Activated CD4-positive, CD25-positive, alpha-beta regulatory T cell treated with anti-CD3 and anti-CD28 coated beads, Interleukin-2, amount 50 U/mL, for 16 hours (primary cell): ENCODE data around the gene LRRFIP2.

Experiments
- DNase-seq: peaks from one replicate; pipeline ENCODE4 v3.0.0-alpha.2; 2020; ENCODE audit warnings: low read depth, low spot score

LRRFIP2 gene

DNA sequence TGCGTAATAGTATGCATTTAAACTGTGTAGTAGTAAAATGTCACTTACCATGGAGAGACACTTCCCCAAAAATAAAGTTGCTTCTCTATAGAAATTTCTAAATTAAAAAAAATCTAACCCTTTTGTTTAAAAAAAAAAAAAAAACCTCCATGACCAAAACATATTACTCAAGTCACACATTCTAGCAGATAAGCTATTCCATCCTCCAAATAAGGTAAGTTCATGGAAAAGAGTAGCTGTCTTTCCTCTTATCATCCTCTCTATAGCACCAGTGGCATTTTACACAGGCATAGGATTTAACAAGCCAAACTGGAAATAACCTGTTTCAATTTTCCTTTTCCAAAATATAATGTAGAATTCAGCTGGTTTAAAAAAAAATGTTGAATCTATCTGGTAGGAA lies 57.4 kb downstream of the LRRFIP2 start:
- no peak for DNase-seq

DNA sequence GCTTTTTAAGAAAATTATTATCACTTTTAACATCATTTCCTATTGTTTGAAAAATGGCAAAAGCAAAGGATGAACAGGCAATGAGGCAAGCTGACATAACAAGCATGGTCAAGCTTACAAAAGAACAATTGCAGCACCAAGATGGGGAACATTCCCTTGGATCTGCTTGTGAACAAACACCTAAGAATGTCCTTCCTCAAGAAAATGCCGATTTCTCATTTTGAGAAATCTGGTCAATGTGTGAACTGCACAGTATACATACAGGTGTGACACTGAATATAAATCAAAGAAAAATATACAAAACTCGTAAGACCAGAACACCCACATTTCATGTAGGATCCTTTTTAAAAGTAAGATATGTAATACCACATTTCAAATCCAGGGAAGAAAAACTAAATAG lies 58.9 kb downstream of the LRRFIP2 start:
- no peak for DNase-seq

DNA sequence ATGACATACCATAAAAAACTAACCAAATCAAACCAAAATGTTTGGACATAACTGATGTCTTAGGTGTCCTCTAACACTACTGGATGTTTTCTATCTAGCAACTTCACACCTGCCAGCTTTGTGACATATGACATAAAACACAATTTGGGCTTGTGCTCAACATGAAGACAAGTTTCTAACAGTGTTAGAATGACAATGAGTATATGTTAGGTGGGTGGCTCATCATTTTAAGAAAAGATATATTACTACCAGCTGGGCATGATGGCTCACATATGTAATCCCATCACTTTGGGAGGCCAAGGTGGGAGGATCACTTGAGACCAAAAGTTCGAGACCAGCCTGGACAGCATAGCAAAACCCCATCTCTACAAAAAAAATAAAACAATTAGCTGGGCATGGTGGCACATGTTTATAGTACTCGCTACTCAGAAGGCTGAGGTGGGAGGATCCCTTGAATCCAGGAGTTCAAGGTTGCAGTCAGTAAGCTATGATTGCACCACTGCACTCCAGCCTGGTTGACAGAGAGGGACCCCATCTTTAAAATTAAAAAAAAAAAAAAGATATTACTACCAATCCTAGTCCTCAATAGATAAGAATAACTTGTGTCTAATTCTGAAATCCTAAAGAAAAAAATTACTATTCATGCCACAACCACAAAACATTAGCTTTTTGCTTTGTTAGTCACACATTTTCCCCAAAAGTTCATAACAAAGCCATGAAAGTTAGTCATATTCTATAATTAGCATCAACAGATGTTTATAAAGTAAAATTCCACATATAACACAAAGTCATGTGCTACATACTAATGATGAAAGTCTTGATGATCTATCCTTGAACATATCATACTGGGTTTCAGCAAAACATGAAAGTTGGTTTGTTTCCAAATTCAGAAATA lies 59.9 kb downstream of the LRRFIP2 start:
- no peak for DNase-seq

DNA sequence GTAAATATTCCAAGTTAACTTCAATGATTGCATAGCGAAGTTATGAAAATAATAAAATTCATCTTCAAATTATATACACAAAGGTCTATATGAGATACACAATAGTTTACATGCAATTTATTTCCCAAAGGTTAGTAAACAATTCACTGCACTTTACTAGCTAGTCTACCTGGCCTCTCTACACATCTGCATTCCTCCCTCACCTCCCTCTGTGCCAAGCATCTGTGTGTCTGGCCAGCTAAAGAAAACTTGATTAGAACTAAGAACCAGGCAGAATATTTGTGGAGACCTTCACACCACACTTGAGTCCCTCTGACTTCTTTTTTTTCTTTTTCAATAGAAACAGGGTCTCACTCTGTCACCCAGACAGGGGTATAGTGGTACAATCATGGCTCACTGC lies 61.4 kb downstream of the LRRFIP2 start:
- no peak for DNase-seq

DNA sequence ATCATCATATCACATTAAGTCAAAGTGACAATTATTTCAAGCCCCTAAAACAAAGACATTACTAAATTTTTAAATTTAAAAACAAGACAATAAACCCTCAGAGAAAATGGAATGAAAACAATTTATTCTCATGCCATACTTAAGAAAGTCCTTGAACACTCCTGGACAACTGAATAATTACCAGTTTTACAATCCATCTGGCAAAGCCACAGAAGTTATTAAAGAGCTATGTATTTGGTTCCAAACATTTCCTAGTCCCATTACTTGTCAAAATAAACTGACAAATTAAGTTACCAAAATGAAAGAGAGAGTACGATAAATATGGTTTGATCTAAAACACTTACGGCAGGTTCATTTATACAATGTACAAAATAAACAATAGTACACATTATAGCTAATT lies 63.2 kb downstream of the LRRFIP2 start:
- DNase-seq, result no peak

DNA sequence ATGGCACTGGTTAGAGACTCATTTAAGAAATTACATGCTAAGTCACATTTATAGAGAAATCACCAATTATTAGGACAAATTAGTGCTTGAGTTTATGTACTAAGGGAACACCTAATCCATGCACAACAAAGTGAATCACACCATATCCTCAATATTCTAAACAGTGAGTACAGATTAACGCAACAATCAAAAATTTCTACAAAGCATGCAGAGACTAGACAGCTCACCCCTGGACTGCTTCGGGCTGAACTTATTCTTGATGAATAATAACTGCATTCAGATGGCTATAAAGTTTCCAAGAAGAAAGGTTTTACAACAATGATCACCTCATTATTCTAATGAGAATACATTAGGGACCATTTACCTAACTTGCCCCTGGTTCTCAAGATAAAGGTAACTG lies 66.5 kb downstream of the LRRFIP2 start:
- DNase-seq, result no peak

DNA sequence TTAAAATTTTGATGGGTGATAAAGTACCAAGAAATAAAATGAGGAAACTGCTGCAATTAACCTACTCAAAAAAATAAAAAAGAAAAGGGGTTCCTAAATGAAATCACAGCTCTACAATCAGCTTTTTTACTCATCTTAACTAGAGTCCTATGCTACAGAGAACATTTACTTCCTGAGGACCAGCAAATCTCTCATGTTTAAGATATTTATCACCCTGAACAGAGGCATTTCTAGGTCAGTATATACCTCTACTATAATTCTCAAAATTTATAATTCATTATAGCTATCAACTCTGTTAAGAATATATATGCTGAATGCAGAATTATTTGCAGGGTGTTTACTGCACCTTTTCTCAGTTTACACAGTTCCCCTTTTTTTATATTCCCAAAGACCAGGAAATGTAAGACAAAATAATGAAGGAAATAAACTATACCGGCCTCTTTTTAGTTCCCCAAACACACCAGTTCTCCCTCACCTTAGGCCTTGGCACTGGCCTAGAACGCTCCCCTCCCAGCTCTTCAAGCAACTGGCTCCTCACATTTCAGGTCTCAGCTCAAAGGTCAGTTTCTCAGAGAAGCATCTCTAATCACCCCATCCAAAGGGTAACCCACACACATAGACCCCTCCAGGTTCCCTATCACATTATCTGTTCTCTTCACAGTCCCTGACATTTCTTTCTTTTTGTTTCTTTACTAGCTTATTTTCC lies 71.1 kb downstream of the LRRFIP2 start:
- DNase-seq, result no peak

DNA sequence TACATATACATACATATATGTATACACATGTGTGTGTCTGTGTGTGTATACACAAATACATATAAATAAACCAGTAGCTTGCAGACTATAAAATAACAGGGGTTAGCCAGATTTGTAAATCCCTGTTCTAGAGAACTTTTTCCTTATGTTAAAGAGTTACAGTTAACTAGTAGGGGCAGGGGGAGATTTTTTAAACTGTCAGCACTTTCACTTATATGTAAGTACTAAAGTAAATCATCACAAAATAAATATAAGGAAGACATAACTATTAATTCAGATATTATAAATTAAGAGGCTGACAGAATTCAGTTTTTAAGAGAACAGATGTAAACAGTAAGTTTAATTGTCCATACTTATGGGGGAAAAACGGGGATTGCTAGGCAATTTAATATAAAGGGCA lies 74.0 kb downstream of the LRRFIP2 start:
- no peak for DNase-seq

DNA sequence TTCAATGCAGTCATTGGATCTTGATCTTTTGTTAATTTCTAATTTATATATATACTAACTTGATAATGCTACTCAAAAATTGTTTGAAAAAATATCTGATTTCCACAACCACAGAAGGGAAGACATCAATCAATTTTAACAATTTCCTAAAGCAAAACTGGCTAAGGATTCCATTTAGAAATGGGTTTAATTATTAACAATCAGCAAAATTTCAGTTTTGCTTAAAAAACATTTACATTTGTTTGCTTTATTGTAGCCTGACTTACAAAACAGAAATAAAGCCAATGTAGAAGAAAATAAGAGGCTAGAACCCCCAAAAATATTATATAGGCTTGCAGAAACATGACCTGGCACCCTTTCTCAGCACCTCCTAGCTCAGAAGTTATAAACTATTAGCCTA lies 74.9 kb downstream of the LRRFIP2 start:
- no peak for DNase-seq

DNA sequence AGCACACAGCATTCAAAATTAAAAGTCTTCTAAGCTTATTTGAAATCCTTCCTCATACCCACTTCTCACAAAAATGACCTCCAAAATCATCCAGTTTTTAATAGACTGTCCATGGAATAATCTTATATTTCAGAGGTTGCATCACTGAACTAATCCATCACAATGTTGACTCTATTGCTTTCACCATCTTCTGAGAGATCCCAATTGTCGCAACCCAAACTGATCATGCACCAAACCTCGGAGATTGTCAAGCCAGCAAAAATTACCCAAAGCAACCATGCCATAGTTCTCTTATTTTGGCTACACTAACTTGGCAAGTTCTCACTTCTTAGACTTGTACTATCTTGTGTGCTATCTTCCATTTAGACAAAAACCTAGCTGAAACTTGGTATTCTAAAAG lies 75.5 kb downstream of the LRRFIP2 start:
- no peak for DNase-seq

DNA sequence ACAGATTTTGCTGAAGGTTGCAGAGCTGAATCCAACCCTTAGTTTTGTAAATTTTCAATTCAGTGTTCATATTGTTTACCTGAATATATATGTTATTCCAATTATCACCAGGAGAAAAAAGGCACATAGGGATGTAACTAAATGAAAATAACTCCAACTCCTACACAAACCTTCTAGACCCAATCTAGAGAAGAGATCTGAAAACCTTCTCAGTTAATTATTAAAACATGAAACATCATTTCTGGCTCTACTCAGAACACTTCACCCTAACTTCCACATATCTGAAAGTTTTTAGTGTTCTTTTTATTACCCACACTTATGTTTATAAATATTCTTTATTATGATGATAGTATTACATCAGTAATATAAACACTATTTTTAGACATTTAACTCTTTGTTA lies 76.6 kb downstream of the LRRFIP2 start:
- DNase-seq, result no peak

DNA sequence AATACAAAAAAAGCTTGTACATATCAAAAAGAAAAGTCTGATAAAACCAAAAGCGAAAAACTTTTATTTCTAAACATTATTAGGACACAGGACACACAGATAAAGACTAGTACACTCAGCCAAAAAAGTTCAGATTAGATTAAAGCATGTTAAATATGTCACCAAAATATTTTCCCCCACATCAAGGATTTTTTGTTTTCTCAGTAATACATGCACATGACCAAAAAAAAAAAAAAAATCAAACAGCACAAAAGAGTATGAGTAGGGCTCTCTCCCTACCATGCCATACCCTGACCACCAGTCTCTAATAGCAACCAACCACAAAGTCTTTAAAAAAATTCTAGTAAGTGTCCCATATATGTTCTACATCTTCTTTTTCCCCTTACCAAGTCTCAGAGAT lies 77.4 kb downstream of the LRRFIP2 start:
- DNase-seq, result no peak

DNA sequence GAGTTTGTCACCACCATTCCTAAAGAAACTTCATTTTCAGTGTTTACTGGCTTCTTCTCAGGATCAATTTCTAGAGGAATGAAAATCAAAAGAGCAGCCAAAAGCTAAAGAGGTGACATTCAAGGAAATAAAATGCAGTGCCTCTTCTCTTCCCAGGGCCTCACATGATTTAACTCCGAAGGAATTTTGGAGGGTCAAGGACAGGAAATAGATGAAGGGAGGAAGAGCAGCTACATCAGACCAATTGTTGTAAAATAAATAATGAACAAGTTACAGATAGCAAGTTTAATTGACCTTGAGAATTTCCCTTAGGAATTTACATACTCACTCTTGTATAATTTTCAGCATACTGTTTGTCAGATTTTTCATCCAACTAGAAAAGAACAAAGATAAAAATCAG lies 78.1 kb downstream of the LRRFIP2 start:
- DNase-seq, result no peak

DNA sequence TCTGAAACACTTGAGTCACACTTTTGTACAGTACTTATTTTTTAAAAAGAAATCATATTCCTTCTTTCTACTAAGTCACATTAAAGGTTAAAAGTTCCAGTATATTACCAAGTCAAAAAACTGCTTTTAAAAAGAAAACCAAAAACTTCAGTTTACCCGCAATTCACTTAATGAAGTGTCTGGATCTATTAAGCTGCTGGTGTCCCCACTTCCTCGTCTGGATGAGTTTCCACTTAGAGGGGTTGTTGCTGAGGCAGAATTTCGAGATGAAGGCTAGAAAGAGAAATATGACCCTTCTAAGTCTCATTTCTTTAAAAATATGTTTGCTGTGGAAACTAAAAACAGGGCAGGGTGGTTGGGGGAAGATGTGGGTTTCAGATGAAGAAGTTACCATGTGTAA lies 79.7 kb downstream of the LRRFIP2 start:
- no peak for DNase-seq

DNA sequence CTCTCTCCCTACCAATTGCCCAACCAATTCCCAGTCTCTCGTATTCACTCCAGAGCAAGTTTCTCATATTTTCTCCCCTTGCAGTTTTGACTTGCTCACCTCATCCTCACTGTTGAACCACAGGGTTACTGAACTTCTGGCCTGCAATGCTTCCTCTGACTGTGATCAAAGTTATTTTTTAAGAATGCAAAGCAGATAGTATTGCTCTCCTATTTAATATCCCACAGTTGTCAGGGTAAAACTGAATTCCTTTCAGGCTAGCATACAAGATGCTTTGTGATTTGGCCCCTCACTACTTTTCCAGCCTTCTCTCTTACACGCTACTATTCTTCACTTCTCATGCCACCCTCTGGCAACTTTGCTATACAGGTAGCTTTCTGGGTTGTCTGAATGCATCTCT lies 80.9 kb downstream of the LRRFIP2 start:
- DNase-seq, result no peak

DNA sequence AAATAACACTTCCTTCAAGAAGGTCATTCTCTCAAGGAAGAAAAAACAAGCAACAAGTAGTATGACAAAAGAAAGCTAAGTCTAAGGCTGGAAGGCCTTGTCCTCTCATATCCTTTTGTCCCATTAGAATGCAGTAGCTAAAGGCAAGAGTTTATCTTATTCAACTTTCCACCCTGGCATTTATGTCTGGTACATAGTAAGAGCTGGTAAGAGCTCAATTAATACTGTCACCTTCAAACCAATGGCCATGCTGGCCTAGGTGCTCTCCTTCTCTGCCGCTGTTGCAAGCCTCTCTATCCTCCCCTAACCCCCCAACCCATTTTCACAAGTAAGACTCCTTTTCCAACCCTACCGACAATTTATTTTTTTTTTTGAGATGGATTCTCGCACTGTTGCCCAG lies 81.9 kb downstream of the LRRFIP2 start:
- DNase-seq, result no peak

DNA sequence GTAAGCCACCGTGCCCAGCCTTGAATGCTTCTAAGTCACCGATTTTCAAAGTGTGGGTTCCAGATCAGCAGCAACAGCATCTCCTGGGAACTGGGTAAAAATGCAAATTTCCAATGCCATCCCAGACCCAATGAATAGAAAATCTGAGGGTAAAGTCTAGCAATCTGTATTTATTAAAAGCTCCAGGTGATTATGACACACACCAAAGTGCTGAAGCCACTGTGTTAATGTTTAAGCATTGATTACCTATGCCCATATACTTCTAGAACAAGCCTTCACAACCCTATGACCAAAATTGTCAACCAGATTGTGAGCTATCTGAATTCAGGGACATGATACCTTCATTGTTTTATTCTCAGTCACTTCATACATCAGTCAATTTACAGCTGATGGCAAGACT lies 86.5 kb downstream of the LRRFIP2 start:
- DNase-seq, result no peak

DNA sequence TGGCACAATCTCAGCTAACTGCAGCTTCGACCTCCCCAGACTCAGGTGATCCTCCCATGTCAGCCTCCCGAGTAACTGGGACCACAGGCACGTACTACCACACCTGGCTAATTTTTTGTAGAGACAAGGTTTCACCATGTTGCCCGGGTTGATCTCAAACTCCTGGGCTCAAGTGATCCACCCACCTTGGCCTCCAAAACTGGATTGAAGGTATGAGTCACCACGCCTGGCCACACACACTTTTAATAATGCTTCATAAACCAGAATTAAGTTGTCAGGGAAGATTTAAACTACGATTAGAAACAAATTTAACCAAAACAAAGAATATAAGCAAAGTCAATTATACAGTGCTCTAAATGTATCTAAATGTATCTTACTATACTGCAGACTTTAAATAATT lies 87.5 kb downstream of the LRRFIP2 start:
- DNase-seq, result no peak

DNA sequence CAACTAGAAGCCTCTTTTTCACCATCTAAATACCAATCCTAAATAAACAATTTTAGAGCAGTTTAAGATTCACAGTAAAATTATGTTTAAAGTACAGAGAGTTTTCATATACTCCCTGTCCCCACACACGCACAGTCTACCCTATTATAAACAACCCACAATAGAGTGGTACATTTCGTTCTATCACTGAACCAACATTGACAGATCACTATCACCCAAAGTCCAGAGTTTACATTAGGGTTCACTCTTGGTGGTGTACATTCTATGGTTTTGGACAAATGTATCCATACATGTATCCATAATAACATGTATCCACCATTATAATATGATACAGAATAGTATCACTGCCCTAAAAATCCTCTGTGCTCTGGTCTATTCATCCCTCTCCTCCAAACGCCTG lies 92.1 kb downstream of the LRRFIP2 start:
- no peak for DNase-seq

DNA sequence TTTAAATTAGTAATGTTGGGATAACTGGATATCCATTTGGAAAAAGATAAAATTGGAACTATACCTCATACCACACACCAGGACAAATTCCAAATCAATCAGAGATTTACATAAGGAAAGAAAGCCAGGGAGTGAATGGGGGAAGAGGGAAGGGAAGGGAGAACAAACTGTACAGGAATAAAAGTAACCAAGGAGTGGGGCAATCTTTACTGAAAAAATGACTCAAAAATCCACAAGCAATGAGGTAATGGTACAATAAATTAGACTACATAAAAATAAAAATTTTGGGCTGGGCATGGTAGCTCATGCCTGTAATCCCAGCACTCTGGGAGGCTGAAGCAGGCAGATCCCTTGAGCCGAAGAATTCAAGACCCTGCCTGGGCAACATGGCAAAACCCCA lies 98.4 kb downstream of the LRRFIP2 start:
- DNase-seq, result no peak

DNA sequence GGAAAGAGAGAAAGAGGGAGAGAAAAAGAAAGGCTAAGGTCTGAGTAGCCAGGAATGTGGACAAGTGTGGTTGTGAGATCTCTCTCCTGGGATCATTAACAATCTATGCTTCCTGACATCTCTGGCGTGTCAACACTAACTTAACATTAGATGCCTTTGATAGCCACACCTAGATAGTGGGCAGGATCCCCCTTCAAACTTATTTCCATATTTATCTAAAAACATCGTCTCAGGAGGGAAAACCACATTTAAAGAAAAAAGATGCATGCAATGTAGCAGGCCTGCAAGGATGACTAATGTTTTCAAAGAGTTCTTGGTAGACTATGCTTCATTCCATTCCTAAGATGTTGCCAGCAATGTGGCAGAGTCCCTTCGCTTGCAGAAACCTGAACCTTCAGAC lies 100.2 kb downstream of the LRRFIP2 start:
- no peak for DNase-seq

DNA sequence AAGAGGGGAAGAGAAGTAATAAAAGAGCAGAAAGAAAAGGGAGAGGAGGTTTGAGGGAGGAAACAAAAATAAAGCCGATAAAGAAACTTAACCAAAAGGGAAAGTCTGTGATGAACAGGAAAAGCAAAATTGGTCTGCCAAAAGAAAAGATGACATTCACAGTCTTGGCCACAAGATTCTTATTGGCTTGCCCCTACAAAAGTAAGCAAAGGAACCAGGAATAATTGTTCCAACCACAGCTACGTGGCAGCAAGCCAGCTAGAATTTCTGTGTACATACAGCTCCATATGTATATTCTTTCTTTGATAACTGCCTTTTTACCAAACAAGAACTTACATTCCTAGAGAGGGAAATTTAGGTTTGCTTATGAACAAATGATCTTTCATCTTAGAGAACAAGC lies 101.5 kb downstream of the LRRFIP2 start:
- no peak for DNase-seq

DNA sequence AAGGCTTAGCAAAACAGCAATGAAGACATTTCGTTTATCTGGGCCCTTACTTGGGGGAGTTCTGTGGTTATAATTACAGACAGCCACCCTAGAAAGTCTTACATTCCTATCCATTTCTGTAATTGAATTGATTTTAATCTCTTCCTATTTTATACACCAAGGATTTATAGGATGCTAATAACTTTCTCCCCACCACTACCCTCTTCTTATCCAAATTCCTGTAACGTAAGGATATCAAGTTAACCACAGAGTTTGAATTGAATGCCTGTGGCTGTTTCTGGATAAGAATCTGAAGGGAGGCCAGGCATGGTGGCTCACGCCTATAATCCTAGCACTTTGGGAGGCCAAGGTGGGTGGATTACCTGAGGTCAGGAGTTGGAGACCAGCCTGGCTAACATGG lies 102.5 kb downstream of the LRRFIP2 start:
- DNase-seq, result no peak
